SH-SY5Y (cell line): ENCODE results near the gene RAD51.

Experiments
- GATA2 ChIP-seq: IDR thresholded peaks from 2 replicates; pipeline ENCODE4 v1.6.1; 2011; ENCODE audit warnings: mild to moderate bottlenecking, low read depth, low read length
- GATA3 ChIP-seq: IDR thresholded peaks from 2 replicates; pipeline ENCODE4 v1.6.1; 2011; ENCODE audit warnings: low read depth, mild to moderate bottlenecking, low read length, moderate library complexity

DNA sequence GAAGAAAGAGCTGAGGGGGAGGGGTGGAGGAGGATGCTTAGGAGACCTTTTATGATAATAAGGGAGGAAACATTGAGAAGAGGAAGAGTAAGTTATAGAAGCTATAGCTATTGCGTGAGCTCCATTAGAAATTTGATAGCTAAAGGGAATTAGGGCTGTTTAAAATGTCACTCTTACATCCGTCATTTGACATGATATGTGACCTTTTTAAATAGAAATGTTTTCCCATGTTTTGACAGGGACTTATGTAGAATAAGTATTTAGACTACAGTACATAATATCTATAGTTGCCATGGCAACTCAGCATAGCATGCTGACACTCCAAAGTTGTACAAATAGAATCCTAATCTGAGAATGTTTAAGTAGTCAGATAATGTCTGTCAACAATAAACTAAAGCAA is 19.2 kb downstream of the RAD51 start:
- no peak for TF ChIP-seq GATA2
- no peak for TF ChIP-seq GATA3
